Hepatocyte (in vitro differentiated cells): Measurements from ENCODE around the gene PPP1R14B. TPM values are rescaled to one million over a fixed set of nuclear protein-coding genes. Genes with fewer than 3 reads are reported as not detected.

Experiments
- DNase-seq: peaks from one replicate; pipeline ENCODE4 v3.0.0-alpha.2; 2016; ENCODE audit warnings: low spot score
- H2AFZ ChIP-seq: fragments of 200-600 bp; sonication (generic); 2 replicates; pipeline ENCODE4 v1.6.0; 2016; ENCODE audit warnings: antibody characterized with exemption, mild to moderate bottlenecking
- H3K27ac ChIP-seq: fragments of 200-600 bp; sonication (generic); 2 replicates; pipeline ENCODE4 v1.5.1; 2016; ENCODE audit warnings: mild to moderate bottlenecking
- H3K27me3 ChIP-seq: fragments of 200-600 bp; sonication (generic); 2 replicates; pipeline ENCODE4 v1.6.1; 2016
- H3K36me3 ChIP-seq: fragments of 200-600 bp; sonication (generic); replicated peaks from 2 replicates; pipeline ENCODE4 v1.5.1; 2016; ENCODE audit warnings: low read depth; ENCODE audit not compliant: insufficient read depth
- H3K4me1 ChIP-seq: fragments of 200-600 bp; sonication (generic); 2 replicates; pipeline ENCODE4 v1.5.1; 2016; ENCODE audit warnings: mild to moderate bottlenecking, moderate library complexity; ENCODE audit not compliant: insufficient read depth
- H3K4me2 ChIP-seq: fragments of 200-600 bp; sonication (generic); 2 replicates; pipeline ENCODE4 v1.6.0; 2016
- H3K4me3 ChIP-seq: fragments of 200-600 bp; sonication (generic); 2 replicates; pipeline ENCODE4 v1.5.1; 2016; ENCODE audit warnings: mild to moderate bottlenecking
- H3K79me2 ChIP-seq: fragments of 200-600 bp; sonication (generic); 2 replicates; pipeline ENCODE4 v1.6.0; 2017; ENCODE audit warnings: mild to moderate bottlenecking
- H3K9me2 ChIP-seq: fragments of 200-600 bp; sonication (generic); replicated peaks from 2 replicates; pipeline ENCODE4 v1.6.0; 2017; ENCODE audit warnings: mild to moderate bottlenecking; ENCODE audit not compliant: insufficient read depth
- H3K9me3 ChIP-seq: fragments of 200-600 bp; sonication (generic); 2 replicates; pipeline ENCODE4 v1.5.1; 2016; ENCODE audit warnings: low read depth, mild to moderate bottlenecking
- H4K20me1 ChIP-seq: fragments of 200-600 bp; sonication (generic); 2 replicates; pipeline ENCODE4 v1.6.0; 2016; ENCODE audit warnings: mild to moderate bottlenecking; ENCODE audit not compliant: insufficient read depth, poor library complexity, severe bottlenecking
- EZH2 ChIP-seq: fragments of 200-600 bp; sonication (generic); IDR thresholded peaks from 2 replicates; pipeline ENCODE4 v1.6.1; 2016; ENCODE audit warnings: antibody characterized with exemption, mild to moderate bottlenecking, borderline replicate concordance
- EZH2phosphoT487 ChIP-seq: fragments of 200-600 bp; sonication (generic); IDR thresholded peaks from one replicate; pipeline ENCODE4 v1.6.1; 2018; ENCODE audit warnings: antibody characterized with exemption, mild to moderate bottlenecking, low read depth, moderate library complexity; ENCODE audit not compliant: unreplicated experiment, severe bottlenecking
- WGBS: methylation state at CpG from one replicate; pipeline ENCODE4 v1.1.6; 2016; ENCODE audit warnings: low lambda C conversion rate; ENCODE audit errors: missing lambda C conversion rate; 5-methylcytosine and 5-hydroxymethylcytosine counted together
- polyA plus RNA-seq: library from polyadenylated mRNA; unstranded; fragments of >200 nt; fragmentation: Nextera tagmentation; extraction: Ambion mirVana; gene quantifications from 2 replicates; pipeline ENCODE4 v1.2.1, GENCODE V29; 2016
- total RNA-seq: library from RNA; depleted of rRNA; stranded (reverse); fragments of >200 nt; gene quantifications from 2 replicates; pipeline ENCODE4 v1.2.3, GENCODE V29; 2014
- TF ChIP-seq, protein P1 (sequence below): fragments of 200-600 bp; sonication (generic); IDR thresholded peaks from 2 replicates; pipeline ENCODE4 v1.5.1; 2016; ENCODE audit warnings: antibody characterized with exemption, mild to moderate bottlenecking; ENCODE audit not compliant: poor library complexity

PPP1R14B gene
- total and polyA plus RNA-seq, 2 experiments from 2014 or later = 86.8 to 229 TPM

DNA sequence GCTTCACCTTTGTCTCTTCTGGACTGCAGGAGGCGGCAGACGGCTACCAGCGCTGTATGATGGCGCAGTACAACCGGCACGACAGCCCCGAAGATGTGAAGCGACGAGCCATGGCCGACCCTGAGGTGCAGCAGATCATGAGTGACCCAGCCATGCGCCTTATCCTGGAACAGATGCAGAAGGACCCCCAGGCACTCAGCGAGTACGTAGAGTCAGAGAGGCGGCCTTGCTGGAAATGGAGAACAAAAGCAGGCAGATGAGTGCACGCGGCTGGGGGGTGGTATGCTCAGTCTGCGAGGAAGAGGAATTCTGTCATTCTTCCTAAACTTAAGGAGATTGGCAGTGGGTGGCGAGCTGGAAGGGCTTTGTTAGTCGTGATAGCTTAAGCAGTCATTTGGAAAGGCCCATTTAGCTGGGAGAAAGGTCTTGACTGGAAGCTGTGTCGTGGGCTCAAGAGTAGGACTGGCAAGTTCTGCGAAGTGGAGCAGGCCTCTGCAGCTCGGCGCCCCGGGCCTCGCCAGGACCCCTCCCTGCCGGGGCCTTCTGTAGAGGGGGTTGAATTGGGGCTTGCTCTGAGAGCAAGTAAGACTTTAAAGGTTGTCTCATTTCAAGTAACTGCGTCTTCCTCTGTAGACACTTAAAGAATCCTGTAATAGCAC, 43.2 kb downstream of the PPP1R14B start:
- Histone ChIP-seq H3K4me2 (no peak overlapping the region), H3K36me3 (no peaks in the 10 kb centered on the region), H3K9me3 (no peaks in the 10 kb centered on the region), H2AFZ (no peak overlapping the region), H3K27me3 (no peaks in the 10 kb centered on the region), H3K4me3 (no peak overlapping the region), H3K9me2 (no peaks in the 10 kb centered on the region), H3K27ac (no peak overlapping the region), H4K20me1 (no peaks in the 10 kb centered on the region), H3K79me2 (no peaks in the 10 kb centered on the region), H3K4me1 (no peaks in the 10 kb centered on the region)
- 96% methylated on average over 27 of the region's 27 CpGs for WGBS
- no peak for DNase-seq
- TF ChIP-seq, protein P1, sequence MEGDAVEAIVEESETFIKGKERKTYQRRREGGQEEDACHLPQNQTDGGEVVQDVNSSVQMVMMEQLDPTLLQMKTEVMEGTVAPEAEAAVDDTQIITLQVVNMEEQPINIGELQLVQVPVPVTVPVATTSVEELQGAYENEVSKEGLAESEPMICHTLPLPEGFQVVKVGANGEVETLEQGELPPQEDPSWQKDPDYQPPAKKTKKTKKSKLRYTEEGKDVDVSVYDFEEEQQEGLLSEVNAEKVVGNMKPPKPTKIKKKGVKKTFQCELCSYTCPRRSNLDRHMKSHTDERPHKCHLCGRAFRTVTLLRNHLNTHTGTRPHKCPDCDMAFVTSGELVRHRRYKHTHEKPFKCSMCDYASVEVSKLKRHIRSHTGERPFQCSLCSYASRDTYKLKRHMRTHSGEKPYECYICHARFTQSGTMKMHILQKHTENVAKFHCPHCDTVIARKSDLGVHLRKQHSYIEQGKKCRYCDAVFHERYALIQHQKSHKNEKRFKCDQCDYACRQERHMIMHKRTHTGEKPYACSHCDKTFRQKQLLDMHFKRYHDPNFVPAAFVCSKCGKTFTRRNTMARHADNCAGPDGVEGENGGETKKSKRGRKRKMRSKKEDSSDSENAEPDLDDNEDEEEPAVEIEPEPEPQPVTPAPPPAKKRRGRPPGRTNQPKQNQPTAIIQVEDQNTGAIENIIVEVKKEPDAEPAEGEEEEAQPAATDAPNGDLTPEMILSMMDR = no peak
- TF ChIP-seq EZH2phosphoT487 = no peak
- TF ChIP-seq EZH2 = no peak

DNA sequence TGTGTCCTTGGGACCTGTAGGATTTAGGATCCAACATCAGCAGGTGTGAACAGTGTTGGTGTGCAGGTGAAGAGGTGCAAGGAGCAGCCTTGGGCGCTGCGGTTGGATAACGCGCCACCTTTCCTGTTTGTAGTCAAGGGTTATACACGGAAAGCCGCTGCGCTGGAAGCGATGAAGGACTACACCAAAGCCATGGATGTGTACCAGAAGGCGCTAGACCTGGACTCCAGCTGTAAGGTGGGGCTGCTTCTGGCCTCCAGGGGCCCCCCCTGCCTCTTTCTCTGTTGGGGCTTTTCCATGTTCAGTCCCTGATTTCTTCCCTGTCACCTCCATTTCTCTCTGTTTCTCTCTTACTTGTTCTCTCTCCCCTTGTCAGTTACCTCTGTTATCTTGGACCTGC, 43.8 kb downstream of the PPP1R14B start:
- TF ChIP-seq EZH2 (no peak), EZH2phosphoT487 (no peak)
- TF ChIP-seq, protein P1 = no peak
- Histone ChIP-seq H3K4me1 (no peaks in the 10 kb centered on the region), H3K27me3 (no peaks in the 10 kb centered on the region), H4K20me1 (no peaks in the 10 kb centered on the region), H2AFZ (no peak overlapping the region), H3K9me2 (no peaks in the 10 kb centered on the region), H3K79me2 (no peaks in the 10 kb centered on the region), H3K9me3 (no peaks in the 10 kb centered on the region), H3K36me3 (no peaks in the 10 kb centered on the region), H3K4me3 (no peak overlapping the region), H3K4me2 (no peak overlapping the region), H3K27ac (no peak overlapping the region)
- no peak for DNase-seq
- WGBS = 96% methylated on average over 9 of the region's 9 CpGs

DNA sequence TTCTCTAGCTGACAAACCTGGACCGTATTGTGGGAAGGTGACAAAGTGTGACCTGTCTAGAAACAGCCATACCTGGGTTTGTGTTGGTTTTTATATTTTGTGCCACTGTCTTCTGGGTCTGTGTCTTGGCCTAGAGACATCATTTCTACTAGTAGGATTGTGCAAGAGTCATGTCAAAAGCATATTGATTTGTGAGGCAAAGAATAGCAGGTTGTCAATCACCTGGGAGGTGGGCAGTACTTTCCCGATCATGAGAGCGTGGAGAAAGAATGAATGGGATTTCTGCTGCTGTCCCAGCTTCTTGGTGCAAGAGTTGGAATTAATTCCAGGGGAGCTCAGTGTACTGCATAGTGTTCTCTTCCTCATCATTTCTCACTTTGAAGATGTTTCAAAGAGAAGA, 45.2 kb downstream of the PPP1R14B start:
- WGBS = 82% methylated on average over 3 of the region's 3 CpGs
- Histone ChIP-seq H3K4me1 (no peaks in the 10 kb centered on the region), H3K27ac (no peak overlapping the region), H3K79me2 (no peaks in the 10 kb centered on the region), H3K9me3 (no peaks in the 10 kb centered on the region), H3K27me3 (no peaks in the 10 kb centered on the region), H2AFZ (no peak overlapping the region), H3K4me3 (no peak overlapping the region), H3K36me3 (no peaks in the 10 kb centered on the region), H4K20me1 (no peaks in the 10 kb centered on the region), H3K9me2 (no peaks in the 10 kb centered on the region), H3K4me2 (no peak overlapping the region)
- TF ChIP-seq, protein P1 = no peak
- TF ChIP-seq EZH2phosphoT487 = no peak
- no peak for TF ChIP-seq EZH2
- no peak for DNase-seq

DNA sequence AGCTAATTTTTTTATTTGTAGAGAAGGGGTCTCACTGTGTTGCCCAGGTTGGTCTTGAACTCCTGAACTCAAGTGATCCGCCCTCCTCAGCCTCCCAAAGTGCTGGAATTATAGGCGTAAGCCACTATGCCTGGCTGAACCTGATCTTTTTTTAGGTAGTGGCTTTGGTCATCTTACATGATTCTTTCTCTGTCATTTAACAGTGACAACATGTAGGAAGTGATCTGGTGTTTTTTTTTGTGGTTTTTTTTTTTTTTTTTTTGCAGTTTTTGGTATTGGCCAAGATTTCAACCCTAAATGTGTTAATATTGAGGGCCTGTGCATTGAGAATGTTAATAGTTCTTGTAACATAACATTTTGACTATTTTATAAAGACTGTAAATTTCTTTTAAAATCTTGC, 48.2 kb downstream of the PPP1R14B start:
- H3K4me2 ChIP-seq = no peak overlapping the region
- H2AFZ ChIP-seq = no peak overlapping the region
- H3K4me1 ChIP-seq = no peaks in the 10 kb centered on the region
- H3K9me3 ChIP-seq = no peaks in the 10 kb centered on the region
- H3K4me3 ChIP-seq = no peak overlapping the region
- H4K20me1 ChIP-seq = no peaks in the 10 kb centered on the region
- WGBS = 100% methylated on average over 2 of the region's 2 CpGs
- H3K27ac ChIP-seq = no peak overlapping the region
- no peak for DNase-seq
- TF ChIP-seq, protein P1 = no peak
- TF ChIP-seq EZH2 = no peak
- TF ChIP-seq EZH2phosphoT487 = no peak
- H3K36me3 ChIP-seq = no peaks in the 10 kb centered on the region
- peaks cover 5% of the 10 kb centered on the region for H3K79me2 ChIP-seq
- no peaks in the 10 kb centered on the region for H3K9me2 ChIP-seq
- no peaks in the 10 kb centered on the region for H3K27me3 ChIP-seq
